DMS53 treated with DMSO at 0.1 percent for 48 hours (cell line): ENCODE results near the gene EIF4G3.
A peak's percentile ranks its signal among the peaks of the same experiment; 100 is the strongest.
"Not testable (repeated sequence)": the region's sequence is repeated elsewhere in the genome, so short reads cannot be mapped to it uniquely, and the experiment has no call there.

ENCODE experiments used
- DNase-seq: peaks from one replicate; lab custom pipeline; 2025; ENCODE audit not compliant: unreplicated experiment; lab: John Stamatoyannopoulos, UW

Gene EIF4G3

DNA sequence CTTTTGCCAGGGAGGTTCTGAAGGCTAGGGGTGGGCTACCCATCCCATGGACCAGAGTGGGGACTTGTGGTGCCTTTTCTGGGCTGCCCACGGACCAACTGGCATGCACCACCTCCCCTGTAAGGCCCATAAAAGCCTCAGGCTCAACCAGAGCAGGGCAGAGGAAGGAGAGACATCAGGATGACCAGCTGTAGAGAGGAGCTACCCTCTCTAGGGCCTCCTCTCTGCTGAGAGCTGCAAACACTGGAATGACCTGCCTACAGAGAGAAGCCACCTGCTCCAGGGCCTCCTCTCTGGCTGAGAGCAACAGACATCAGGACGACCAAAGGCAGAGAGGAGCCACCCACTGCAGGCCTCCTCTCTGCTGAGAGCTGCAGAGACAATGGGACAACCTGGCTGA, 140.9 kb downstream of the EIF4G3 start:
- DNase-seq: no peak

DNA sequence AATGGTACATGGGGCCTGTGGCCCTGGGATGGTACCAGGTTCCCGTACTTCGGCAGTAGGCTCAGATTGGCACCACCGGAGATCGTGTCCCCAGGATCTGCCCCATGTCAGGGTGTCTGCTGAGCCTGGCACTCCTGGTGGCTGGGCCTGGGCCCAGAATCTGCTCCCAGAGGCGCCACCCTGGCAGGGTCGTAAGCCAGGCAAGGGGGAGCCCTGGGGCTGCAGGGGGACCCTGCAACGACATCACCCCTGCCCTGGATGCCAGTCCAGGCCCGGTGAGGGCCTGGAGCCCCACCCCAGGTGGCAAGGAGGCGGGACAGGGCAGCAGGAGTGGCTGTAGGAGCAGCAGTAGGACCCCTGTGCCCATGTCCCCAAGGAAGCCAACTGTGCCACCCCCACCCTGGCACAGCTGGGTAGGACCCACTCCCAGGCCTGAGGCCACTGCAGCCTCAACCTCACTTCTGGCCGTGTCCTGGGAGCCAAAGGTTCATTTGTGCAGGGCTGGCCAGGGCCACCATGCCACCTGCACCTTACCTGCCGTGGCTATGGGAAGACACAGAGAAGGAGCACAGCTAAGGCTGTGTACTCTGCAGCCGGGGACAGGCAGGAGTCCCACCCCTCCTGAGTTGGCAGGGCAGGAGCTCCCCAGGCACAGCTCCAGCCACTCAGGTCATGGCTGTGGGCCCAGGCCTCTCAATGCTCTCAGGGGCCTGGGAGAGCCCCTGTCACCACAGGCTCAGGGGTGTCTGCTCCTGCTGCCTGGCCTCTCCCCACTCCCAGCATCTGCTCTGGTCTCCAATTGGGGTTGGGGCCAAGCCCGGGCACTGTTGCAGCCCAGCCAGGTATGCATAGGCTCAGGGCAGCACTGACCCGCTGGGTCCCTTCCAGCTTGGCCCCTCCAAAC, 141.7 kb downstream of the EIF4G3 start:
- DNase-seq: no peak

DNA sequence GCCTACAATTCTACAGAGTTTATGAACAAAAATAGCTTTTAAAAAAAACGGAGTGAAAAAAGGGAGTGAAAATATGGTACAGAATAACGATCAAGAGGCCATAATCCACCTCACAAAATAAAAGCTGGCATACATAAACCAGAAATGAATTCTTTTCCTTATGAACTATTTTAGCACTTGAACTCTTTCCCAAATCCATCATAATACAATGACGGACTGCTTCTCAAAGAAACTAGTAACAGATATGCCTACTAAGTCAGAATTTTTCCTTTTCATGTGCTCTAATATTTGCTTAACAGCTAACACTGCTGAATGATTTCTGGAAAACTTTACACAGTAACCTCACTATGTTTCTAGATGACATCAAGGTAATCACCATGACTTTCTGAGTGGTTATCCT, 144.0 kb downstream of the EIF4G3 start:
- no peak for DNase-seq

DNA sequence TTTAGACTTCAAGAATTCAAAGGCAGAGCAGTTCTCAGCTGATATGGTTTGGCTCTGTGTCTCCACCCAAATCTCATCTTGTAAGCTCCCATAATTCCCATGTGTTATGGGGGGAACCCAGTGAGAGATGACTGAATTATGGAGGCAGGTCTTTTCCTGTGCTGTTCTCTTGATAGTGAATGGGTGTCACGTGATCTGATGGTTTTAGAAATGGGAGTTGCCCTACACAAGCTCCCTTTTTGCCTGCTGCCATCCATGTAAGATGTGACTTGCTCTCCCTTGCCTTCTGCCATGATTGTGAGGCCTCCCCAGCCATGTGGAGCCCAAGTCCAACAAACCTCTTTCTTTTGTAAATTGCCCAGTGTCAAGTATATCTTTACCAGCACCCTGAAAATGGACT, 146.5 kb downstream of the EIF4G3 start:
- DNase-seq: no peak

DNA sequence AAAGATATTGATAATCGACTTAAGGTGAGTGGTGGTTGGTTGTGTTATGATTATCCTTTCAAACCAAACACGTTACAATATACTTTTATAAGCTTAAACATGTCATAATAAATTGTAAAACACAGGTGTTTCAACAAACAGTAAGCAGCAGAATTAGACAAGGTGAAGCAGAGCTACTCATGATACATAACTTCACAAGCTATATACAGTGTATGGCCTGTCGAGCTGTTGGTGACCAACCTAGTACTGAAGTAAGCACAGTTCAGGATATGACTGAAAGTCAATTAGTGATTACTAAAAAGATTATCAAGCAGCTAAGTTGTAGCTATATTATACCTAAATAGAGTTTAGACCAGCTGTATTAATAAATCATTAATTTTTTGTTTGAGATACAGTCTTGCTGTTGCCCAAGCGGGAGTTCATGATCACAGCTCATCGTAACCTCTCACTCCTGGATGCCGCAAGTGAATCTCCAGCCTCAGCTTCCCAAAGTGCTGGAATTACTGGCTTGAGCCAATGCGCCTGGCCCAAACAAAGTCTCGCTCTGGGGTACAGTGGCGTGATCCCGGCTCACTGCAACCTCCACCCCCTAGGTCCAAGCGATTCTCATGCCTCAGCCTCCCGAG, 148.1 kb downstream of the EIF4G3 start:
- no peak for DNase-seq

DNA sequence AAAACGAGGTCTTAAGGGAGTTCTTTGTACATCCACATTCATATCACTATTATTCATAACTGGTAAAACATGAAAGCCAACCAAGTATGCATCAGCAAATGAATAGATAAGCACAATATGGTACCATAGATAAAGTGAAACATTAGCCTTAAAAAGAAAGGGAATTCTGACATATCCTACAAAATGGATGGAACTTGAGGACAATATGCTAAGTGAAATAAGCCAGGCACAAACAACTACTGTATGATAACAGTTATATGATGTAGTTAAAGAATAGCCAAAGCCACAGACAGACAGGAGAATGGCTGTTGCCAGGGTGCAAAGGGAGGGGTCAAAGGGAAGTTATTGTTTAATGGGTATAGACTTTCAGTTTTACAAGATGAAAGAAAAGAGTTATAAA, 148.9 kb downstream of the EIF4G3 start:
- no peak for DNase-seq

DNA sequence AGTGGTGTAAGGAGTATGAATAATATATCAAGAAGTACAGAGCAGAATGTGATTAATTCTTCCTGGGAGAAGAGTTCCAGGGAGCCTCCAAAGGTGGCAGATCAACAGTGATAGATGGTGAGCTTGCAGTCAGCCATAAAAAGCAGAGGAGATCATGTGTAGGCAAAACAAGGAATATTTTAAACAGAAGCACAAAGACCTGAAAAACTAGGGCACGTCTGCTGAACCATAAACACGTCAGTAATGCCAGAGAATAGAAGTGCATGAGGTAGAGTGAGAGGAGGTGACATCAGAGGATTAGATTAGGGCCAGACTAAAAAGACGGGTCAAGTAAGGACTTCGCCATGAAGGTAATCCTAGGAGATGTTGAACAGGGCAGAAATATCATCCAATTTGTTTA, 151.8 kb downstream of the EIF4G3 start:
- no peak for DNase-seq

DNA sequence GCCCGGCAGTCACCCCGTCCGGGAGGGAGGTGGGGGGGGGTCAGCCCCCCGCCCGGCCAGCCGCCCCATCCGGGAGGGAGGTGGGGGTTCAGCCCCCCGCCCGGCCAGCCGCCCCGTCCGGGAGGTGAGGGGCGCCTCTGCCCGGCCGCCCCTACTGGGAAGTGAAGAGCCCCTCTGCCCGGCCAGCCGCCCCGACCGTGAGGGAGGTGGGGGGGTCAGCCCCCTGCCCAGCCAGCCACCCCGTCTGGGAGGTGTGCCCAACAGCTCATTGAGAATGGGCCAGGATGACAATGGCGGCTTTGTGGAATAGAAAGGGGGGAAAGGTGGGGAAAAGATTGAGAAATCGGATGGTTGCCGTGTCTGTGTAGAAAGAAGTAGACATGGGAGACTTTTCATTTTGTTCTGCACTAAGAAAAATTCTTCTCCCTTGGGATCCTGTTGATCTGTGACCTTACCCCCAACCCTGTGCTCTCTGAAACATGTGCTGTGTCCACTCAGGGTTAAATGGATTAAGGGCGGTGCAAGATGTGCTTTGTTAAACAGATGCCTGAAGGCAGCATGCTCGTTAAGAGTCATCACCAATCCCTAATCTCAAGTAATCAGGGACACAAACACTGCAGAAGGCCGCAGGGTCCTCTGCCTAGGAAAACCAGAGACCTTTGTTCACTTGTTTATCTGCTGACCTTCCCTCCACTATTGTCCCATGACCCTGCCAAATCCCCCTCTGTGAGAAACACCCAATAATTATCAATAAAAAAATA, 152.4 kb downstream of the EIF4G3 start:
- DNase-seq: not testable (repeated sequence)

DNA sequence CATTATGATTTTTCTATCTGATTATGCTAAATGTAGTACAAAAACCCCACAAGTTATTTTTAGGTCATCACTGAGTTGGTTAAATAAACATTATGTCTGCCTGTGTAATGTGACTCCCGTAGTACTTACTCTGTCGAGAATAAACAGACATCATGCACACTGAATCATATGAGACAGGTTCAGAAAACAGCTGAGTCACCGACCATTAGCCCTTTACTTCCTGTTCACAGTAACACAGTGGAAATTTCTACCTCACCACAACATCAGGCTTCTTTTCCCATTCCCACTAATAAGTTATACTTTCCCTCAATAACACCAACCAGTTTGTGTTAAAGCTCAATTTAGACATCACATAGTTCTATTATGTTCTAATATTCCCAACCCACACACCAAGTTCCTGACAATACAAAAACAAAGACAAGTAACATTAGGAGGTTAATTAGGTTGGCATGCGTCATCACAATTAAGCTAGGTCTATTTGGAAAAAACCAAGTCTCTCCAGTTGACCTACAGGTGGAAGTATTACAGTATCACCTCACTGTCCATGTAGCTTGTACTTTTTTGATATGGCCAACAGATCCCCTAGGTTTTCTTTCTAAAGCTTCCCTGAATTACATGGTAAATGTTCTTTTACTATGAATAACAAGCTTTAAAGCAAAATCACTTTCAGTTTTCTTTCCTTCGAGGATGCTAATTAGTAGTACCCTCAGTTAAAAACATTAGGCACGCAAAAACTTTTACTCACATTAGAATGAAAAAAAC, 154.2 kb downstream of the EIF4G3 start:
- DNase-seq: peak; percentile 97

DNA sequence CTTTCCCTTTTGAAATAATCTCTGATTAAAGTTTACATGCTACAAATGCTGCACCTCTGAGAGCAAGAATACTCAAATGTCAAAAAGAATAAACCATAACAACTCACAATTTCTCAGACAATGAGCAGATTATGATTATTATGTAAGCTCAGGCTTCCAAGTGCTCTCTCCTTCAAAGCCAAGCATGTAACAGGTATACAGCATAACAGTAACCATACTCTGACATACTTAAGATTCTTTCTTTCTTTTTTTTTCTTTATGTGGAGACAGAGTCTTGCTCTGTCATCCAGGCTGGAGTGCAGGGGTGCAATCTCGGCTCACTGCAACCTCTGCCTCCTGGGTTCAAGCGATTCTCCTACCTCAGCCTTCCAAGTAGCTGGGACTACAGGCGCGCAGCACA, 155.4 kb downstream of the EIF4G3 start:
- no peak for DNase-seq

DNA sequence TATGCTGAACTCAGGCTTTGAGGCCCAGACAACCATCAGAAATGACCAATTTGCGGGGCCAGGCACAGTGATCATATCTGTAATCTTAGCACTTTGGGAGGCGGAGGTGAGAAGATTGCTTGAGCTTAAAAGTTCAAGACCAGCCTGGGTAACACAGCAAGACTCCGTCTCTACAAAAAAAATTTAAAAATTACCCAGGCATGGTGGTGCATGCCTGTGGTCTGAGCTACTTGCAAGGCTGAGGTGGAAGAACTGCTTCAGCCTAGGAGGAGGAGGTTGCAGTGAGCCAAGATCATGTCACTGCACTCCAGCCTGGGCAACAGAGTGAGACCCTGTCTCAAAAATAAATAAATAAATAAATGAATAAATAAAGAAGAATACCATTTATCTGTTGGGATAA, 156.5 kb downstream of the EIF4G3 start:
- no peak for DNase-seq

DNA sequence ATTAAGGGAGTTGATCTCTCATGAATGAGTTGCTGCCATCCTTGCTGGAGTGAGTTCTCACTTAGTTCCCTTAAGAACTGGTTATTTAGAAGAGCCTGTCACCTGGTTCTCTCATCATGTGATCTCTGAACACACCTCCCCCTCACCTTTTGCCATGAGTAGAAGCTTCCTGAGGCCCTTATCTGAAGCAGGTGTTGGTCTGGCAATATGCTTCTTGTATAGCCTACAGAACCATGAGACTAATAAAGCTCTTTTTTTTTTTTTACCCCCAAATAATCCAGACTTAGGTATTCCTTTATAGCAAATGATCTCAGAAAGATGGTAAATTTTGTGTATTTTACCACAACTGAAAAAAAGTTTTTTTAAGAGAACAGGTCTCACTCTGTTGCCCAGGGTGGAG, 158.0 kb downstream of the EIF4G3 start:
- no peak for DNase-seq

DNA sequence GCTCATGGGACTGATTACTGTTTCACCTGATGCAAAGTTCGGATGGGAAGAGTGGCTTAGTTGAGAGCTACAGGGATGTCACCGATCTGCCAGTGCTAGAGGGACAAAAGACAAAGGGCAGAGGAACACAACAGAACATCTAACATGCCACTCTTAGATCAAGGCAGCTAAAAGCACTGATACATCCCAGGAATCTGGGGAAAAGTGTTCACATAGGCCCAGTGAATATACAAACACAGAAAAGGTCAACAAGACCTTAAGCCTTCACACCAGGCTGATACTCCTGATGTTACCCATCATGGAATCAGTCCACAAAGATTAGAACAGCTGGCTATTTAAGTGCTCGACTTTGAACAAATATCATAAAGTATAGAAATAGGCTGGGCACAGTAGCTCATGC, 163.2 kb downstream of the EIF4G3 start:
- no peak for DNase-seq

DNA sequence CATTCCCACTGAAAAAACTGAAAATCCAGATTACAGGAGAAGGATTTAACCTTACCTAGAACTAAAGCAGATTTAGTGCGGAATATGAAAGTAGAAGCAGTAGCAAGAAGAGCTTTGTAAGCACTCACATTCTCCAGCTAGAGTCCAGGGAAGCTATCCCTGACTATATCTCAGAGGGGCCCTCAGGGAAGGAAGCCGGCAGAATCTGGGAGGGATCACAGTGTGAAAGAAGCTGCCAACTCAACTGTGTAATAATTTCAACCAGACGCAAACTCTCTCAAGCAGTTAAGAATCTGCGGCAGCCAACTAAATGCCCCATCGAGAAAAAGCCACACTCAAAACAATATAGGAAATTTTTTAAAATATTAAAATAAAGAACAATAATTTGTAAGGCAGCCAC, 163.8 kb downstream of the EIF4G3 start:
- DNase-seq: no peak

DNA sequence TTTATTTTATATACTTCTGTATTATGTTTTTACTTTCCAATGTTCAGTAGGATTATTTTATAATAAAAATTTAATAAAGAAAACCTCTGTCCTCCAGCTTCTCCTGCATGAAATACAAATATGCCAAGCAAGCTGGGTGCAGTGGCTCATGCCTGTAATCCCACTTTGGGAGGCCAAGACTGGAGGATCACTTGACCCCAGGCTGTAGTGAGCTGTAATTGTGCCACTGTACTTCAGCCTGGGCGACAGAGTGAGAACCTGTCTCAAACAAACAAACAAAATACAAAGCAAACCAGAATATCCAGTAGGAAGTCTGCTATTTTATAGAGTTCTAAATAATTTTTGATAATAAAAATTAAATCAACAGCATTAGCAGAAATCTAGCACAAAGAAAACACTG, 168.8 kb downstream of the EIF4G3 start:
- DNase-seq: no peak

DNA sequence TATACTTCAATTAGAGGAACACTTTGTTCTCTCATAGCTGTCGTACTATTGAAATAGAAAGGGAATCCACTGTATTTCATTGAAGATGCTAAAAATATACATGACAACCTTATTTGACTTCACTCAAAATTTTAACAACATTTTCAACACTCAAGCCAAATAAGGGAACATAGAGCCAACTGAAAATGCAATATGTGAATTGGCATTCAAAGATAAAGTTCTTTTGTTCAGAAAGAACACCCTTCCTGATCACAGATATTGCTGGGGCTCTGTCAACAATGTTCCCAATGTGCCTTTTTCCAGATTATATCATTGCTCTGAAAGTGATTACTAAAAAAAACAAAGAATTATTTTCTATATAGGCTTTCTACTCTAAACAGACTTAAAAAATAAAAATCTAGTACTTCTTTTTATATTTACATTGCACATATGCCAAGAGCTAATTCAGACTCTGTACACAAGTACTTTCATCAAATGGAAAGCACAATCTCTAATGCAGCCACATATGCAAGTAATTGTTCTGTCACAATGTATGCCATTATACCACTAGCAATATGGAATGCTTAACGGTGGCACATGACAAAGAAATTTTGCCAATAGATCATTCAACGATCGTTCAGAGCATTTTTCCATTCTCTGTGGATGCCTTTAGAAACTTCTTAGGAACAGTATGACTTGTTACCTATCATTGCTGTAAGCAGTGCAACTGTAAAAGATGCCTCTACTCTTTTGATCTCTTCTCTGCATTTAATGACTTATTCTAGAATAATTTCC, 171.0 kb downstream of the EIF4G3 start:
- no peak for DNase-seq

DNA sequence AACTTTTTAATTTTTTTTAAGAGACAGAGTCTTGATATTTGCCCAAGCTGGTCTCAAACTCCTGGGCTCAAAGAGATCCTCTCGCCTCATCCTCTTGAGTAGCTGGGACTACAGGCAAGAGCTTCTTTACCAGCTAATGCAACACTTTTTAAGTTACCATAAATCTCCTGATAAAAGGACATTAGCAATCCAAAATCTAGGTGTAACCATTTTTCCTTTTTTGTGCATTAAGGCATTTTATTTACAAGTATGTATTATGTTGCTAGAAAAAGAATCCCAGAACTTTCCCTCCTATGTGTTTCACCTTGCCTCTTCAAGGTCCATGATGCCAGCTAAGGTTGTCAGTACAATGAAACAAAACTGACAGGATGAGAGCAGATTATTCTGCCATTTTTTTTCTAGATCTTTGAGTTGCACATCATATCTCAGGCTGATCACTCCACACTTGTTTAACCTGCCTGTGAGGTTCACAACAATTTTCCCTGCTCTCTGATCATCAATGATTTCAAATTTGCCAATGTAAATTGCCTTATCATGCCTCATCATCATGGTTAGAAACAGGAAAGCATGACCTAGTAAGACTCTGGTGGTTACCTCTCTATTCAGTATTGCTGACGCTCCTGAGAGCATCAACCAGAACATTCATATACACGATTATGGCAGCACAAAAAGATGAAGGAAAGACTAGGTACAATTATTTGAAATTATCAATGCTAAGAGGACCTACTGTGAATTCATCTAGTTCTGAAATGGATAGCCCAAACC, 173.2 kb downstream of the EIF4G3 start:
- no peak for DNase-seq

DNA sequence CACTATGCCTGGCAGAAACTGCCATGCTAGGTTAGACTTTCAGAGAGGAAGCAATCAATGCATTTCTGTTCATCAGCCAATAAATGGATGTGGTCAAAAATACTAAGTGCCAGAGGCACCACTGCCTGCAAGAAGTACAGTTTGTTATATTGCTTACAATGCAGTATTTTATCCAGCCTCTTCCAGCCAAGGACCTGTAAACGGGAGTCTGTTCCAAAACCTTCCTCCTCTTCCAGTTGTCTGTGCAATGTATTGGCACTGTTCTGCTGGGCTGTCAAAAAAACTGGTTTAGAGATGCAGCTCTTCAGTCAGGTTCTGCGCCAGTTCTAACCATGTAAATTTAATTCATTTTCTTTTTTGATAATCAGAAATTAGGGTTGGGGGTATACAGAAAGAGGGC, 175.7 kb downstream of the EIF4G3 start:
- DNase-seq: no peak

DNA sequence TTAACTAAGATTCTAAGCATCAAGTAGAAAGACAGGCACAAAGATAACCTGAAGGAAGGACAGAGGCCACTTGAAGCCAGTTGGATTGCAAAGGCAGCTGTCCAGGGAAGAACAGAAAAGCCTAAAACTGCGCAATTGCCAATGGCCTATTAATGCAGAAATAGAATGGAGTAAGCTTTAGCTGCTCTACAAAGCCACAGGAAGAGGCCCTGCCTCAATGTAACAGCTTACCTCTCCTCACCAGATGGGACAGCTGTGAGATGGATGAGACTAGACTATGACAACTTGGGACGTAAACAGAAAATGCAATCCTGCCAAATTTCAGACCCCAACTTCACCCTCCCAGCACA, 176.5 kb downstream of the EIF4G3 start:
- DNase-seq: no peak
